Suprapubic skin (tissue), 4 donors: Measurements from ENCODE around the gene UBE2D2. TPM values are rescaled to one million over a fixed set of nuclear protein-coding genes. Genes with fewer than 3 reads are reported as not detected.

Experiments used
- DNase-seq, 2 donors: peaks; one replicate each; pipeline ENCODE4 v3.0.0-alpha.2; 2019; ENCODE audit warnings: low spot score in 2 of 2
- H3K27ac ChIP-seq: fragments of 200-600 bp; sonication (generic); one replicate; pipeline ENCODE4 v1.5.1; 2019
- H3K27me3 ChIP-seq: fragments of 200-600 bp; sonication (generic); one replicate; pipeline ENCODE4 v1.5.1; 2019
- H3K36me3 ChIP-seq: fragments of 200-600 bp; sonication (generic); one replicate; pipeline ENCODE4 v1.5.1; 2019
- H3K4me1 ChIP-seq: fragments of 200-600 bp; sonication (generic); one replicate; pipeline ENCODE4 v1.5.1; 2019
- H3K4me3 ChIP-seq: fragments of 200-600 bp; sonication (generic); one replicate; pipeline ENCODE4 v1.5.1; 2019; ENCODE audit warnings: mild to moderate bottlenecking
- H3K9me3 ChIP-seq: fragments of 200-600 bp; sonication (generic); one replicate; pipeline ENCODE4 v1.5.1; 2019
- EP300 ChIP-seq: sonication (generic); formaldehyde crosslinking; IDR thresholded peaks from one replicate; pipeline ENCODE4 v1.6.1; 2017; ENCODE audit warnings: antibody characterized with exemption
- POLR2A ChIP-seq, 2 donors: fragments of 450-650 bp; IDR thresholded peaks; one replicate each; pipeline ENCODE4 v1.6.1; 2017; ENCODE audit warnings: antibody characterized with exemption in 2 of 2, mild to moderate bottlenecking in 2 of 2, moderate library complexity in 2 of 2
- POLR2AphosphoS5 ChIP-seq, 3 donors: sonication (generic); formaldehyde crosslinking; IDR thresholded peaks; one replicate each; pipeline ENCODE4 v1.6.1; 2017; ENCODE audit warnings: antibody characterized with exemption in 3 of 3
- WGBS: methylation state at CpG from one replicate; pipeline ENCODE4 v1.1.5; 2018; 5-methylcytosine and 5-hydroxymethylcytosine counted together
- total RNA-seq, 4 donors: library from RNA; depleted of rRNA; stranded (reverse); fragments of >200 nt; gene quantifications; one replicate each; pipeline ENCODE4 v1.1.0, GENCODE V29; 2016
- TF ChIP-seq, protein P1 (sequence below), 2 donors: fragments of 200-600 bp in 1 of 2; fragments of 450-650 bp in 1 of 2; sonication (generic) in 1 of 2; IDR thresholded peaks; one replicate each; pipeline ENCODE4 v1.5.1; 2016 to 2019; ENCODE audit warnings: antibody characterized with exemption in 2 of 2, mild to moderate bottlenecking in 1 of 2, moderate library complexity in 1 of 2

Gene UBE2D2
- total RNA-seq, 4 donors from 2014 or later = 56.6 to 70.2 (median 58.0) TPM

DNA sequence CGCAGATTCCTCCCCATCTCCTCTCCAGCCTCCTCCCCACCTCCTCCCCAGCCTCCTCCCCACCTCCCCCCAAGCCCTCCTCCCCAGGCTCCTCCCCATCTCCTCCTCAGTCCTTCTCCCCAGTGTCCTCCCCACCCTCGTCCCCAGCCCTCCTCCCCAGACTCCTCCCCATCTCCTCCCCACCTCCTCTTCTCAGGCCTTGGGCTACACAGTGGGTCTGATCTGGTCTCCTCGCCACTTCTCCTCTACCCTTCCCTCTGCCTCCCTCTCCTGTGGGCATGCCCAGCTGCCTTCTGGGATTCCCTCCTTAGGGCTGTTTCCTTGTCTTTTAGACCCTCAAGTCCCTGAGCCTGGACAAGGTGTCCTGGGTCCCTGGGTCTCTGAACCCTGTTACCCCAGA, 115.3 kb downstream of the UBE2D2 start:
- H3K4me3 ChIP-seq = no peak overlapping the region
- peaks cover 42% of the 10 kb centered on the region for H3K4me1 ChIP-seq
- H3K36me3 ChIP-seq = peaks cover 8% of the 10 kb centered on the region
- peak overlapping the region; percentile 35 for H3K27ac ChIP-seq
- H3K9me3 ChIP-seq = no peaks in the 10 kb centered on the region
- 49% methylated on average over 2 of the region's 3 CpGs for WGBS
- no peak for DNase-seq
- TF ChIP-seq POLR2A (IDR thresholded peaks at IDR 0.05) = no peak
- no peaks in the 10 kb centered on the region for H3K27me3 ChIP-seq

DNA sequence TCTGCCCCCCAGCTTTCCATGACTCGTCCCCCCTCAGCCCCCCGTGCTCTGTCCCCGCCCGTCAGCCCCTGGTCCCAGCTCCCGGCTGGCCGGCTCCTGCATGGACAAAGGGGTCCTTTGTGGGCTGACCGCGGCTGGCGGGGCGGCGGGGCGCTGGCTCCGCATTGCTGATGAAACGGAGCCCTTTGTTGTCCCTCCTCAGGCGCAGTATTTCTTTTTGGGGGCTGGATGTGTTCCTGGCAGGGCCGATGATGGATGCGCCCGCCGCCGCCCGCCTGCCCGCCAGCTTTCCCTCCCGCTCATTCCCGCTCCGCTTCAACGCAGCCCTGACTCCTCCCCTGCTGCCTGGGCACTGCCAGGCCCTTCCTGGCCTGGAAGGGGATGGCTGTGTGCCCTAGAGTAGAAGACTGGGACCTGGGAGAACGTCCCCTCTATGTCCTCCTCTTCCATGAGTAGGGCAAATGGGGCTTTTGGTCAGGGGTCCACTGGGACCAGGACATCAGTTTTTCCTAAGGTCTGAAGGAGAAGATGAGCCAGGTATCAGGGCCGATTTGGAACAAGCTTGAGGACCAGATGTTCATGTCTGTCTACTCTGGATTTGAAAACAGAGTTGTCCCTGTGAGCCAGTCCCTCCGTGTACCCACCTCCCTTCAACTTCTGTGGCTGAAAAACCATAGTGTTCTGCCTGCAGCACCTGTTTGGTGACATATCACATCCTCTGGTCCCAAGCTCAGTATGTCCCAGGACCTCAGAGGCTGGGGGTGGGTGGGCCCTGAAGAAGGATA, 116.0 kb downstream of the UBE2D2 start:
- no peak for DNase-seq
- no peak for TF ChIP-seq POLR2AphosphoS5 (IDR thresholded peaks at IDR 0.05)
- no peak for TF ChIP-seq EP300
- TF ChIP-seq, protein P1, sequence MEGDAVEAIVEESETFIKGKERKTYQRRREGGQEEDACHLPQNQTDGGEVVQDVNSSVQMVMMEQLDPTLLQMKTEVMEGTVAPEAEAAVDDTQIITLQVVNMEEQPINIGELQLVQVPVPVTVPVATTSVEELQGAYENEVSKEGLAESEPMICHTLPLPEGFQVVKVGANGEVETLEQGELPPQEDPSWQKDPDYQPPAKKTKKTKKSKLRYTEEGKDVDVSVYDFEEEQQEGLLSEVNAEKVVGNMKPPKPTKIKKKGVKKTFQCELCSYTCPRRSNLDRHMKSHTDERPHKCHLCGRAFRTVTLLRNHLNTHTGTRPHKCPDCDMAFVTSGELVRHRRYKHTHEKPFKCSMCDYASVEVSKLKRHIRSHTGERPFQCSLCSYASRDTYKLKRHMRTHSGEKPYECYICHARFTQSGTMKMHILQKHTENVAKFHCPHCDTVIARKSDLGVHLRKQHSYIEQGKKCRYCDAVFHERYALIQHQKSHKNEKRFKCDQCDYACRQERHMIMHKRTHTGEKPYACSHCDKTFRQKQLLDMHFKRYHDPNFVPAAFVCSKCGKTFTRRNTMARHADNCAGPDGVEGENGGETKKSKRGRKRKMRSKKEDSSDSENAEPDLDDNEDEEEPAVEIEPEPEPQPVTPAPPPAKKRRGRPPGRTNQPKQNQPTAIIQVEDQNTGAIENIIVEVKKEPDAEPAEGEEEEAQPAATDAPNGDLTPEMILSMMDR (IDR thresholded peaks at IDR 0.05) = no peak
- no peak for TF ChIP-seq POLR2A (IDR thresholded peaks at IDR 0.05)
- Histone ChIP-seq H3K4me1 (peaks cover 35% of the 10 kb centered on the region), H3K27ac (peak overlapping the region; percentile 35), H3K4me3 (no peak overlapping the region), H3K9me3 (no peaks in the 10 kb centered on the region), H3K36me3 (peaks cover 8% of the 10 kb centered on the region), H3K27me3 (no peaks in the 10 kb centered on the region)
- 48% methylated on average over 28 of the region's 29 CpGs for WGBS

Other genes with a start within 250 kb of the UBE2D2 start
- 10 to 100 TPM; 50.3 to 71.0 (median 53.5) TPM for gene PAIP2, start 219.5 kb upstream of the UBE2D2 start, total RNA-seq
- gene SLC23A1, start 178.0 kb upstream of the UBE2D2 start, total RNA-seq = 1 to 10 TPM in 3 of 4 donors, not detected in 1; 2.3 to 6.4 (median 3.0) TPM
- not detected for gene MZB1, start 171.4 kb upstream of the UBE2D2 start, total RNA-seq
- gene PROB1, start 166.2 kb upstream of the UBE2D2 start, total RNA-seq = under 1 TPM; 0.08 to 0.44 (median 0.35) TPM
- gene SPATA24, start 157.2 kb upstream of the UBE2D2 start, total RNA-seq = 1 to 10 TPM in 3 of 4 donors, not detected in 1; 1.3 to 2.2 (median 1.4) TPM
- 1 to 10 TPM; 2.2 to 7.2 (median 2.9) TPM for gene DNAJC18, start 121.8 kb upstream of the UBE2D2 start, total RNA-seq
- gene ECSCR, start 98.6 kb upstream of the UBE2D2 start, total RNA-seq = 10 to 100 TPM in 2 of 4 donors, 1 to 10 TPM in 2; 4.2 to 16.6 (median 9.4) TPM
- not detected for gene SMIM33, start 90.3 kb upstream of the UBE2D2 start, total RNA-seq
- gene STING1, start 78.6 kb upstream of the UBE2D2 start, total RNA-seq = 10 to 100 TPM; 11.3 to 20.3 (median 14.8) TPM
- gene CXXC5, start 87.0 kb downstream of the UBE2D2 start, total RNA-seq = 10 to 100 TPM; 21.8 to 40.6 (median 30.1) TPM
- gene PSD2, start 234.5 kb downstream of the UBE2D2 start, total RNA-seq = under 1 TPM in 3 of 4 donors, not detected in 1; 0.08 to 0.13 (median 0.10) TPM